Heart right ventricle (tissue), 16 donors: ENCODE data around the gene CPSF7. TPM values are rescaled to one million over a fixed set of nuclear protein-coding genes. Genes with fewer than 3 reads are reported as not detected.
A peak's percentile ranks its signal among the peaks of the same experiment; 100 is the strongest.

Source experiments
- ATAC-seq, 8 donors: fragments of 200-7000 bp; cut with Tn5 transposase; one replicate each; pipeline ENCODE4 v1.9.1; 2020; ENCODE audit warnings: mild to moderate bottlenecking in 8 of 8, moderate library complexity in 8 of 8, moderate number of reproducible peaks in 1 of 8
- DNase-seq, 2 donors: peaks; one replicate each; pipeline ENCODE4 v3.0.0-alpha.2; 2020
- H3K27ac ChIP-seq, 10 donors: fragments of 200-600 bp; sonication (generic) in 2 of 10; one replicate each; pipeline versions ENCODE4 v1.5.0 to v1.8.0; 2020 to 2022; ENCODE audit warnings: mild to moderate bottlenecking in 3 of 10
- H3K27me3 ChIP-seq, 7 donors: fragments of 200-600 bp; one replicate each; pipeline ENCODE4 v1.8.0; 2021 to 2022; ENCODE audit warnings: mild to moderate bottlenecking in 2 of 7
- H3K36me3 ChIP-seq, 9 donors: fragments of 200-600 bp; sonication (generic) in 1 of 9; one replicate each; pipeline versions ENCODE4 v1.5.0 to v1.8.0; 2020 to 2022; ENCODE audit warnings: mild to moderate bottlenecking in 2 of 9
- H3K4me1 ChIP-seq, 9 donors: fragments of 200-600 bp; sonication (generic) in 1 of 9; one replicate each; pipeline versions ENCODE4 v1.5.0 to v1.8.0; 2020 to 2022; ENCODE audit warnings: mild to moderate bottlenecking in 4 of 9
- H3K4me3 ChIP-seq, 10 donors: fragments of 200-600 bp; sonication (generic) in 2 of 10; one replicate each; pipeline versions ENCODE4 v1.5.0 to v1.8.0; 2020 to 2022; ENCODE audit warnings: mild to moderate bottlenecking in 7 of 10, moderate library complexity in 2 of 10
- H3K9me3 ChIP-seq, 11 donors: fragments of 200-600 bp in 10 of 11; sonication (generic) in 2 of 11; one replicate each; pipeline versions ENCODE4 v1.5.0 to v1.8.0; 2013 to 2022; ENCODE audit warnings: mild to moderate bottlenecking in 2 of 11, control low read depth in 1 of 11, moderate library complexity in 1 of 11
- WGBS, 2 donors: extraction: QIAGEN DNeasy Blood & Tissue Kit; methylation state at CpG; one replicate each; pipeline ENCODE4 v1.1.7; 2013; ENCODE audit warnings: inconsistent platforms in 1 of 2; 5-methylcytosine and 5-hydroxymethylcytosine counted together
- intact Hi-C, 10 donors: fragments of 100-400 bp; cut with DNase I; formaldehyde crosslinking; loops; one replicate each; pipeline versions ENCODE4 v1.11.1 to v1.14.2; 2022
- polyA plus RNA-seq, 2 donors: library from polyadenylated mRNA; stranded (reverse); fragments of 200-250 nt; gene quantifications; one replicate each; pipeline ENCODE4 v1.2.3, GENCODE V29; 2013
- total RNA-seq, 10 donors: library from RNA; stranded (reverse); fragmentation: NEBNext Ultra II Directional in 3 of 10; extraction: Animal tissue kit (Norgen Biotek cat#: 25700) in 3 of 10; gene quantifications; one replicate each; pipeline versions ENCODE4 v1.2.1 to v1.2.4, GENCODE V29; 2021 to 2023
- TF ChIP-seq, protein P1 (sequence below), 9 donors: fragments of 200-600 bp; sonication (generic) in 2 of 9; IDR thresholded peaks; one replicate each; pipeline versions ENCODE4 v1.5.0 to v1.8.0; 2021 to 2022; ENCODE audit warnings: antibody characterized with exemption in 9 of 9, mild to moderate bottlenecking in 5 of 9, moderate library complexity in 1 of 9
- donor health status: Arrhythmogenic right ventricular cardiomyopathy.
- donor health status: ischemic (EF 13 %, LVEDD 7.1; RV severe dilation, severe dysfunction).
- donor health status: healthy with polysubstance abuse.
- donor health status: DM: no; HTN: yes; CAD: no.
- donor health status: DM: no; HTN: no; CAD: no.
- donor health status: ischemic (EF 25% LVEDD 6.9; RV normal size, moderate dysfunction).
- donor health status: ischemic (EF 25% LVEDD 5.7; RV mildly dilated, moderate dysfunction).
- donor health status: healthy.
- donor health status: DM: yes; HTN: yes; CAD: no.
- donor health status: Ischemic cardiomyopathy.
- donor health status: ischemic (EF 35%, LVEDD 5.7; RV mildly dilated, moderate dysfunction).
- donor health status: nonischemic (EF 11% LVEDD 7.7; RV severe dilation, severe dysfunction).
- donor health status: DM: yes; HTN: yes; CAD: no.
- donor health status: PGD.
- donor health status: ischemic (EF 29% LVEDD 5.4; RV normal size, mild dysfunction).
- donor health status: nonischemic (EF 23%, LVEDD 6.1; RV moderate dilation, normal function).

The CPSF7 gene
- total and polyA plus RNA-seq, 12 donors = 22.3 to 51.8 (median 43.3) TPM

DNA sequence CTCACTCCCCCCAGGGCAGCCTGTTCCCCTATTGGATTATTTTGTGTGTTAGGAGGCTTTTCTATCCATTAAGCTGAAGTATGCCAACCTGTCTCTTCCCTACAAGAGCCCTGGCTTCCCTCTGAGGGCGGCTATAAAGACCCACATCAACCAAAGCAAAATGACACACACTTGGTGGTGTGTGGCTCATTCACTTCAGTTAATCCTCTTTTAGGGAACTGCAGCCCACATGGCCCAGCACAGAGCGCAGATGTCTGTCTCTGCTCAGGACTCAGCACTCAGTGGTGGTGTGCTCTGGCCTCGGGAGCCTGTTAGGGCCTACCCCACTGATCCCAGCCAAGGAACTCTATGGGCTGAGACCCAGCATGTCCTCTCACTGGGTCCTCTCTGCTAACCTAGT is 46.6 kb upstream of the CPSF7 start:
- Histone ChIP-seq H3K36me3 (peaks cover 0 to 15% (median 0%) of the 10 kb centered on the region in 9 donors), H3K4me3 (no peak overlapping the region), H3K27ac (peak overlapping the region in 1 of 10 donors; percentile 28), H3K27me3 (no peaks in the 10 kb centered on the region), H3K4me1 (peaks cover 3 to 46% (median 22%) of the 10 kb centered on the region in 9 donors), H3K9me3 (peaks cover 0 to 9% (median 0%) of the 10 kb centered on the region in 11 donors)
- intact Hi-C loops = loop anchor here (2.0 to 10.0 kb wide), 11 partner anchors 36 to 256 kb away; partner anchors contain the start of gene SYT7 (in 1 of the 10)
- ATAC-seq (no peak), DNase-seq (no peak)
- whole genome bisulfite sequencing, 2 donors = 89 to 90% methylated on average over 3 of the region's 3 CpGs
- TF ChIP-seq, protein P1, sequence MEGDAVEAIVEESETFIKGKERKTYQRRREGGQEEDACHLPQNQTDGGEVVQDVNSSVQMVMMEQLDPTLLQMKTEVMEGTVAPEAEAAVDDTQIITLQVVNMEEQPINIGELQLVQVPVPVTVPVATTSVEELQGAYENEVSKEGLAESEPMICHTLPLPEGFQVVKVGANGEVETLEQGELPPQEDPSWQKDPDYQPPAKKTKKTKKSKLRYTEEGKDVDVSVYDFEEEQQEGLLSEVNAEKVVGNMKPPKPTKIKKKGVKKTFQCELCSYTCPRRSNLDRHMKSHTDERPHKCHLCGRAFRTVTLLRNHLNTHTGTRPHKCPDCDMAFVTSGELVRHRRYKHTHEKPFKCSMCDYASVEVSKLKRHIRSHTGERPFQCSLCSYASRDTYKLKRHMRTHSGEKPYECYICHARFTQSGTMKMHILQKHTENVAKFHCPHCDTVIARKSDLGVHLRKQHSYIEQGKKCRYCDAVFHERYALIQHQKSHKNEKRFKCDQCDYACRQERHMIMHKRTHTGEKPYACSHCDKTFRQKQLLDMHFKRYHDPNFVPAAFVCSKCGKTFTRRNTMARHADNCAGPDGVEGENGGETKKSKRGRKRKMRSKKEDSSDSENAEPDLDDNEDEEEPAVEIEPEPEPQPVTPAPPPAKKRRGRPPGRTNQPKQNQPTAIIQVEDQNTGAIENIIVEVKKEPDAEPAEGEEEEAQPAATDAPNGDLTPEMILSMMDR (IDR thresholded peaks at IDR 0.05) = no peak

DNA sequence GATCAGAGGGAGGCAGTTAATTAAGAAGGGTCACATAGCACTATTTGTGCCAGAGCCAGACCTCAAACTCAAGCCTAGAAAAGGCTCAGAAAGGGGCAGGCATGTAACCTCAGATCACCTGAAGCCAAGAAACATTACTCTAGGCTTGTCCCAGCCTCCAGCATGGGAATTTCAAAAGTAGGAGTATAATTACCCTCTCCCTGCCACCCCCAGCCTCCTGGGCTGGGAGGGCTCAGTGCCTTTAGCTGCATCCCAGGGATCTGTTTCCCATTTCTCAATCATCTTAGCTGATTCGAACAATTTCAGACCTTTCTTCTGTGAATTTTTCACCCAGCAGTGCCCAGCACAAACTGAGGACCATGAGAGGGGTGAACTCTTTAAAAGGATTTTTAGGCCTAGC is 45.7 kb upstream of the CPSF7 start:
- H3K27ac ChIP-seq = no peak overlapping the region
- TF ChIP-seq, protein P1 (IDR thresholded peaks at IDR 0.05) = no peak
- DNase-seq (no peak), ATAC-seq (no peak)
- no peak overlapping the region for H3K4me3 ChIP-seq
- peaks cover 0 to 9% (median 0%) of the 10 kb centered on the region in 11 donors for H3K9me3 ChIP-seq
- 92 to 94% methylated on average over 1 of the region's 1 CpG for WGBS, 2 donors
- intact Hi-C loops = loop anchor here in 9 of 10 donors (5.0 to 10.0 kb wide), 8 partner anchors 37 to 257 kb away; partner anchors contain the start of gene SYT7 (in 1 of the 9)
- no peaks in the 10 kb centered on the region for H3K27me3 ChIP-seq
- H3K36me3 ChIP-seq = peaks cover 0 to 22% (median 0%) of the 10 kb centered on the region in 9 donors
- H3K4me1 ChIP-seq = peaks cover 3 to 37% (median 19%) of the 10 kb centered on the region in 9 donors

DNA sequence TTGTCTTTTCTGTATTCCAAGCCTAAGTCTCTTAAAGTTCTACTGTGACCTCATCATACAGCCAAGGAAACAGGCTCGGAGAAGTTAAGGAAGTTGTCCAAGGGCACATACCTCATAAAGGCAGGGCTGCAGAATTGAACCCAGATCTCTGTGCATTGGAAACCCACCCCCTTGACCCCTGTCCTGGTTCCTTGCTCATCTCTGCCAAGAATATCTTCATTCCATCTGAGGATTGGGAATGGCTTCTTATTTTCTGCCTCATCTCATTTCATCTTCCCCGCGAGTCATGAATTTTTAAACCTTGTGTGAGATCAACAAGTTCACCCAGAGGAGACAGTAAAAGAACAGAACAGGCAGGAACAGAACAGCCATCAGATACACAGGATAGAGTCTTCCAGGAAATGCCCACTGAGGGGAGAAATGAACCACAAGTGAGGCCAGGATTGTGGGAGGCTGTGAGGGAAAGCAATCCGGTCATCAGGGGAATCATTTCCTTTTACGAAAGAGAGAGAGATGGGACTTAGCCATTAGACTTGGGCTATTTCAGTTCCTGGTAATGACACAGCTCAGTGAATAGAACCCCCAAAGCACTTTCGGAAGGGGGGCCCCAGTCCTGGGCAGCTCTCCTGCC is 44.4 kb upstream of the CPSF7 start:
- intact Hi-C loops = loop anchor here in 4 of 10 donors (10.0 kb wide), 2 partner anchors 101 to 161 kb away; no protein-coding TSS in a partner anchor
- Histone ChIP-seq H3K36me3 (peaks cover 0 to 33% (median 0%) of the 10 kb centered on the region in 9 donors), H3K4me1 (peaks cover 3 to 35% (median 19%) of the 10 kb centered on the region in 9 donors), H3K27me3 (no peaks in the 10 kb centered on the region), H3K4me3 (no peak overlapping the region), H3K27ac (peak overlapping the region in 3 of 10 donors; percentile 3 to 68 (median 17)), H3K9me3 (peaks cover 0 to 9% (median 0%) of the 10 kb centered on the region in 11 donors)
- ATAC-seq (no peak), DNase-seq (no peak)
- WGBS, 2 donors = 84 to 88% methylated on average over 6 of the region's 6 CpGs
- TF ChIP-seq, protein P1 (IDR thresholded peaks at IDR 0.05) = no peak

- 86 to 91% methylated on average over 3 of the region's 3 CpGs for WGBS, 2 donors
- TF ChIP-seq, protein P1 (IDR thresholded peaks at IDR 0.05) = no peak
- H3K27me3 ChIP-seq = no peaks in the 10 kb centered on the region
- intact Hi-C loops = loop anchor here in 4 of 10 donors (10.0 kb wide), 2 partner anchors 101 to 161 kb away; no protein-coding TSS in a partner anchor
- H3K4me1 ChIP-seq = peaks cover 3 to 35% (median 19%) of the 10 kb centered on the region in 9 donors
- ATAC-seq = no peak
- H3K27ac ChIP-seq = peak overlapping the region in 7 of 10 donors; percentile 3 to 85 (median 78)
- H3K9me3 ChIP-seq = peaks cover 0 to 9% (median 0%) of the 10 kb centered on the region in 11 donors
- H3K4me3 ChIP-seq = no peak overlapping the region
- DNase-seq = no peak
- H3K36me3 ChIP-seq = peaks cover 0 to 39% (median 0%) of the 10 kb centered on the region in 9 donors
Observed at GRCh38 chr11:61473370-61474012, 43.7 kb upstream of the CPSF7 start.
